ENCODE results near the gene MRPL43. TPM values are rescaled to one million over a fixed set of nuclear protein-coding genes. Genes with fewer than 3 reads are reported as not detected.
"Not testable (repeated sequence)": the region's sequence is repeated elsewhere in the genome, so short reads cannot be mapped to it uniquely, and the experiment has no call there.

Gene MRPL43
- polyA plus RNA-seq (2011; rRNA removed) (77.3 and 123 TPM in 2 replicates), polyA minus RNA-seq (2011; rRNA and poly(A)+ RNA removed) (18.6 and 22.8 TPM in 2 replicates)

GRCh38 chr10:100986952-100987684 is at the start of gene MRPL43, which contains the start of gene TWNK:
MRPL43 (minus strand) TSS chr10:100987497; CDS start chr10:100987443, 54 bp downstream.
TWNK (plus strand) TSS chr10:100987543; CDS start chr10:100988211, 668 bp downstream.
- no peak for DNase-seq (ENCODE audit: low read depth)
- POLR2A ChIA-PET, result no interaction called here
- Histone ChIP-seq H3K4me3 (ENCODE audit: low read depth, low read length) (peak within 1 kb of the TSS; percentile 95), H3K27me3 (ENCODE audit: control insufficient read depth, insufficient read depth, low read length) (no peaks in the 10 kb centered on the region), H3K36me3 (ENCODE audit: control insufficient read depth, insufficient read depth, low read length) (peaks cover 17% of the 10 kb centered on the region)
- CTCF ChIA-PET, result interaction anchor here (0.8 to 21.8 kb wide), 4 partner anchors 10 to 424 kb away, joined by 3 to 479 read pairs (median 8); no protein-coding TSS in a partner anchor
- TF ChIP-seq, protein P1, sequence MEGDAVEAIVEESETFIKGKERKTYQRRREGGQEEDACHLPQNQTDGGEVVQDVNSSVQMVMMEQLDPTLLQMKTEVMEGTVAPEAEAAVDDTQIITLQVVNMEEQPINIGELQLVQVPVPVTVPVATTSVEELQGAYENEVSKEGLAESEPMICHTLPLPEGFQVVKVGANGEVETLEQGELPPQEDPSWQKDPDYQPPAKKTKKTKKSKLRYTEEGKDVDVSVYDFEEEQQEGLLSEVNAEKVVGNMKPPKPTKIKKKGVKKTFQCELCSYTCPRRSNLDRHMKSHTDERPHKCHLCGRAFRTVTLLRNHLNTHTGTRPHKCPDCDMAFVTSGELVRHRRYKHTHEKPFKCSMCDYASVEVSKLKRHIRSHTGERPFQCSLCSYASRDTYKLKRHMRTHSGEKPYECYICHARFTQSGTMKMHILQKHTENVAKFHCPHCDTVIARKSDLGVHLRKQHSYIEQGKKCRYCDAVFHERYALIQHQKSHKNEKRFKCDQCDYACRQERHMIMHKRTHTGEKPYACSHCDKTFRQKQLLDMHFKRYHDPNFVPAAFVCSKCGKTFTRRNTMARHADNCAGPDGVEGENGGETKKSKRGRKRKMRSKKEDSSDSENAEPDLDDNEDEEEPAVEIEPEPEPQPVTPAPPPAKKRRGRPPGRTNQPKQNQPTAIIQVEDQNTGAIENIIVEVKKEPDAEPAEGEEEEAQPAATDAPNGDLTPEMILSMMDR (IDR thresholded peaks at IDR 0.05; ENCODE audit: insufficient read depth, low read depth, low read length), result no peak

DNA sequence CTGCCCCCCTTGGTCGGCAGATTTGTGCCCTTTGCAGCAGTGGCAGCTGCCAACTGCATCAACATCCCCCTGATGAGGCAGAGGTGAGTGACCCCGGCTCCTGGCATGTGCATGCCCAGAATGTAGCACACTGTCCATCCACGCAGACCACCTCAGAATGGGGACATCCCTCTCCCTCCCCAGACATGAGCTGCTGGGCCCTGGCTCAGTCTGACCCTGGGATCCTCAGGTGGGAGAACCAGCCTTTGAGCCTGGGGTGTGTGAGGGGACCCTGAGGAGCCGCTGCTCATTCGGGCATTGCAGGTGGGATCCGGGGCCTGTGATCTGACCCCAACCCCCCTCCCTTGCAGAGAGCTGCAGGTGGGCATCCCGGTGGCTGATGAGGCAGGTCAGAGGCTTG is 49.4 kb upstream of the MRPL43 start:
- ChIA-PET POLR2A (no interaction called here), CTCF (interaction anchor here (0.6 to 27.0 kb wide), 3 partner anchors 9 to 26 kb away, joined by 4 to 676 read pairs (median 194); partner anchors contain the start of gene KAZALD1)
- Histone ChIP-seq H3K4me3 (ENCODE audit: low read depth, low read length) (no peak overlapping the region), H3K36me3 (ENCODE audit: control insufficient read depth, insufficient read depth, low read length) (peaks cover 46% of the 10 kb centered on the region), H3K27me3 (ENCODE audit: control insufficient read depth, insufficient read depth, low read length) (no peaks in the 10 kb centered on the region)
- no peak for DNase-seq (ENCODE audit: low read depth)
- TF ChIP-seq, protein P1 (IDR thresholded peaks at IDR 0.05; ENCODE audit: insufficient read depth, low read depth, low read length), result no peak

GRCh38 chr10:101035916-101036702 is 48.8 kb upstream of the MRPL43 start:
- peaks cover 46% of the 10 kb centered on the region for H3K36me3 ChIP-seq (ENCODE audit: control insufficient read depth, insufficient read depth, low read length)
- TF ChIP-seq, protein P1 (IDR thresholded peaks at IDR 0.05; ENCODE audit: insufficient read depth, low read depth, low read length), result no peak
- no peak for DNase-seq (ENCODE audit: low read depth)
- no peaks in the 10 kb centered on the region for H3K27me3 ChIP-seq (ENCODE audit: control insufficient read depth, insufficient read depth, low read length)
- POLR2A ChIA-PET, result no interaction called here
- CTCF ChIA-PET, result interaction anchor here (0.6 to 27.0 kb wide), 4 partner anchors 9 to 26 kb away, joined by 4 to 676 read pairs (median 99); partner anchors contain the start of gene KAZALD1
- H3K4me3 ChIP-seq (ENCODE audit: low read depth, low read length), result no peak overlapping the region

DNA sequence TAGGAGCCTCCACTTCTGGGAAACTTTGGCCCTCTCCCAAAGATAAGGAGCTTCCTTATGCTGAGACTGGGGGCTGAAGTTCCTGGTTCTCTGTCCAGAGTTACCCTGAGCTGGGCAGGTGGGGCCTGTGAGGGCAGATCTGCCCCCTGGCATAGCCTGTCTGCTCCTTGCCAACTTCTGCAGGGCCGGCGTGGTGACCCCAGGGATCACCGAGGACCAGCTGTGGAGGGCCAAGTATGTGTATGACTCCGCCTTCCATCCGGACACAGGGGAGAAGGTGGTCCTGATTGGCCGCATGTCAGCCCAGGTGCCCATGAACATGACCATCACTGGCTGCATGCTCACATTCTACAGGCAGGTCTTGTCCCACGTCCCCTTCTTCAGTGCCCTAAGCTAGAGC is 48.0 kb upstream of the MRPL43 start:
- Histone ChIP-seq H3K36me3 (ENCODE audit: control insufficient read depth, insufficient read depth, low read length) (peaks cover 46% of the 10 kb centered on the region), H3K4me3 (ENCODE audit: low read depth, low read length) (no peak overlapping the region), H3K27me3 (ENCODE audit: control insufficient read depth, insufficient read depth, low read length) (no peaks in the 10 kb centered on the region)
- TF ChIP-seq, protein P1 (IDR thresholded peaks at IDR 0.05; ENCODE audit: insufficient read depth, low read depth, low read length), result no peak
- CTCF ChIA-PET, result interaction anchor here (1.0 to 27.0 kb wide), 5 partner anchors 10 to 107 kb away, joined by 3 to 676 read pairs (median 4); partner anchors contain the start of gene KAZALD1
- POLR2A ChIA-PET, result interaction anchor here (0.5 kb wide), 1 partner anchor 596 kb away, joined by 5 read pairs; no protein-coding TSS in a partner anchor
- DNase-seq (ENCODE audit: low read depth), result no peak

- CTCF ChIA-PET, result interaction anchor here (1.0 to 27.0 kb wide), 6 partner anchors 11 to 108 kb away, joined by 3 to 676 read pairs (median 4); partner anchors contain the start of gene KAZALD1
- peaks cover 40% of the 10 kb centered on the region for H3K36me3 ChIP-seq (ENCODE audit: control insufficient read depth, insufficient read depth, low read length)
- DNase-seq (ENCODE audit: low read depth); H3K27me3 ChIP-seq (ENCODE audit: control insufficient read depth, insufficient read depth, low read length); H3K4me3 ChIP-seq (ENCODE audit: low read depth, low read length): not testable (repeated sequence)
- POLR2A ChIA-PET, result interaction anchor here (0.6 kb wide), 1 partner anchor 8 kb away, joined by 4 read pairs; no protein-coding TSS in a partner anchor
These were observed 47.1 kb upstream of the MRPL43 start for GRCh38 chr10:101034404-101034803.
